Measurements from ENCODE around the gene TRIM2. TPM values are rescaled to one million over a fixed set of nuclear protein-coding genes. Genes with fewer than 3 reads are reported as not detected.

Gene TRIM2
- polyA plus RNA-seq, 3 donors, result 0.50 to 0.96 (median 0.76) TPM

DNA sequence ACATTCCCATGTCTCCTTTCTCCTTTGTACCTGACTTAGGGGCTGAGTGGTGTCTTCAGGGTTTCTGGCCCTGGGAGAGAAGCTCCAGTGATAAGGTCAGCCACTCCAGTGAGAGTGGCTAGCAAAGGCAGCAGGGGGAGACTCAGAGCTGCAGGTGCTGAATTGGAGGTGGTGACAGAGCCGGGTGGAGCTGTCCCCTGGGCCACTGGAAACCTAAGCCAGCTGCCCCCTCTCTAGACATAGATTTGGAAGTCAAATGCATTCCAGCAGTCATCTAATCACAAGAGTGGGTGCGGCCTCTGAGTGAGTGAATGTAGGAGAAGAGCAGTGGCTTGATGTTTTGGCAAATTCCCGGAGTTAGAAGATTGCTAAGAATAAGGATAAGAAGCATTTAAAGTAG, 28.5 kb downstream of the TRIM2 start:
- H3K9me3 Mint-ChIP-seq, result peaks cover 0 to 2% (median 0%) of the 10 kb centered on the region in 7 donors
- H3K4me2 ChIP-seq (replicated peaks; ENCODE audit: extremely low read depth, low read length, poor library complexity, severe bottlenecking), result no peak overlapping the region

DNA sequence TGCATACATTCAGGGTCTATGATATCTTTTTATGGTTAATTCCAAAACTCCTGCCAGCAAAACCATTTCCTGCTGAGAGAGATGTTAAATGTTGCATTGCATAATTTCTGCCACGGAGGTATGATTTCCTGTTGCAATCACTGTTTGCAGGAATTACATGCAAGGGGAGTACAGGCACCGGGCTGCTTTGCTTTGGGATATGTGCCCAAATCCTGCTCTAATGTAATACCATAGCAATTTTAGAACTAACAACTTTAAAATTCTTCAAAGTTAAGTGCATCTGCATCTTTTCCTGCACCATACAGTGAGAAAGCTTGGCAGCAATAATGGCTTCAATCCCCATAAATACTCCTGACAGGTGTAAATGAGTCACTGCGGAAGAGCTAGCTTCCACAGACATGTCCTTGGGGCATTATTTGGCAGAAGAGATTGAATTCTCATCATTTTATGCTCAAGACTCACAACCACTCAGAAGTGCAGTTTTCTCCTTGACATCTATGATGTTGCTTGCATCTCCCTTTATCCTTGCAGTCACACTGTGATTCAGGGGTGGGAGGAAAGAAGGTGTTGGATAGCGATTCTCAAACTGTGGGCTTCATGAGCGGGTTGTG, 29.6 kb downstream of the TRIM2 start:
- H3K36me3 Mint-ChIP-seq, result no peaks in the 10 kb centered on the region
- DNase-seq, result no peak
- Histone ChIP-seq H3K4me1 (ENCODE audit: control insufficient read depth in 1 of 2, insufficient read depth in 2 of 2, low read length in 2 of 2) (peaks cover 6 to 10% of the 10 kb centered on the region in 2 donors), H2AFZ (ENCODE audit: insufficient read depth, low read depth, low read length, poor library complexity, severe bottlenecking) (no peak overlapping the region), H3K79me2 (ENCODE audit: insufficient read depth, low read length) (no peaks in the 10 kb centered on the region), H3K9ac (ENCODE audit: insufficient read depth, low read length, poor library complexity, severe bottlenecking) (no peak overlapping the region), H3K4me2 (replicated peaks; ENCODE audit: extremely low read depth, low read length, poor library complexity, severe bottlenecking) (no peak overlapping the region), H3K4me3 (replicated peaks in 1 of 3; ENCODE audit: low read depth in 2 of 3, low read length in 3 of 3) (no peak overlapping the region), H3K36me3 (replicated peaks in 1 of 2; ENCODE audit: control insufficient read depth in 1 of 2, insufficient read depth in 2 of 2, low read length in 2 of 2) (no peaks in the 10 kb centered on the region), H4K20me1 (ENCODE audit: insufficient read depth, low read length) (no peaks in the 10 kb centered on the region), H3K27ac (ENCODE audit: low read depth in 1 of 2, low read length in 2 of 2) (no peak overlapping the region), H3K27me3 (ENCODE audit: control insufficient read depth in 2 of 2, insufficient read depth in 2 of 2, low read length in 2 of 2) (no peaks in the 10 kb centered on the region), H3K9me3 (replicated peaks in 1 of 2; ENCODE audit: control insufficient read depth in 1 of 2, insufficient read depth in 1 of 2, low read length in 2 of 2) (no peaks in the 10 kb centered on the region)
- TF ChIP-seq, protein P1, sequence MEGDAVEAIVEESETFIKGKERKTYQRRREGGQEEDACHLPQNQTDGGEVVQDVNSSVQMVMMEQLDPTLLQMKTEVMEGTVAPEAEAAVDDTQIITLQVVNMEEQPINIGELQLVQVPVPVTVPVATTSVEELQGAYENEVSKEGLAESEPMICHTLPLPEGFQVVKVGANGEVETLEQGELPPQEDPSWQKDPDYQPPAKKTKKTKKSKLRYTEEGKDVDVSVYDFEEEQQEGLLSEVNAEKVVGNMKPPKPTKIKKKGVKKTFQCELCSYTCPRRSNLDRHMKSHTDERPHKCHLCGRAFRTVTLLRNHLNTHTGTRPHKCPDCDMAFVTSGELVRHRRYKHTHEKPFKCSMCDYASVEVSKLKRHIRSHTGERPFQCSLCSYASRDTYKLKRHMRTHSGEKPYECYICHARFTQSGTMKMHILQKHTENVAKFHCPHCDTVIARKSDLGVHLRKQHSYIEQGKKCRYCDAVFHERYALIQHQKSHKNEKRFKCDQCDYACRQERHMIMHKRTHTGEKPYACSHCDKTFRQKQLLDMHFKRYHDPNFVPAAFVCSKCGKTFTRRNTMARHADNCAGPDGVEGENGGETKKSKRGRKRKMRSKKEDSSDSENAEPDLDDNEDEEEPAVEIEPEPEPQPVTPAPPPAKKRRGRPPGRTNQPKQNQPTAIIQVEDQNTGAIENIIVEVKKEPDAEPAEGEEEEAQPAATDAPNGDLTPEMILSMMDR (IDR thresholded peaks at IDR 0.05), result no peak
- H3K27ac Mint-ChIP-seq, result peak overlapping the region in 1 of 7 donors; percentile 51
- no peak overlapping the region for H3K4me3 Mint-ChIP-seq
- no peaks in the 10 kb centered on the region for H3K9me3 Mint-ChIP-seq
- H3K27me3 Mint-ChIP-seq (ENCODE audit: low read depth in 3 of 3), result peaks cover 8 to 11% (median 10%) of the 10 kb centered on the region in 3 donors
- WGBS (ENCODE audit: insufficient coverage), result 63% methylated on average over 3 of the region's 5 CpGs
- peaks cover 11% of the 10 kb centered on the region for H3K4me1 Mint-ChIP-seq
- intact Hi-C loops (cut with micrococcal nuclease), result no loop called here

More for the DNA sequence above, 28.5 kb downstream of the TRIM2 start:
- intact Hi-C loops (cut with micrococcal nuclease), result no loop called here
- Mint-ChIP-seq H3K4me1 (peaks cover 13% of the 10 kb centered on the region), H3K4me3 (no peak overlapping the region), H3K27me3 (ENCODE audit: low read depth in 3 of 3) (peaks cover 8 to 10% (median 8%) of the 10 kb centered on the region in 3 donors), H3K36me3 (no peaks in the 10 kb centered on the region), H3K27ac (peak overlapping the region in 1 of 7 donors; percentile 35)
- H3K9me3 ChIP-seq (replicated peaks in 1 of 2; ENCODE audit: control insufficient read depth in 1 of 2, insufficient read depth in 1 of 2, low read length in 2 of 2), result no peaks in the 10 kb centered on the region
- H4K20me1 ChIP-seq (ENCODE audit: insufficient read depth, low read length), result no peaks in the 10 kb centered on the region
- no peak overlapping the region for H3K4me3 ChIP-seq (replicated peaks in 1 of 3; ENCODE audit: low read depth in 2 of 3, low read length in 3 of 3)
- no peaks in the 10 kb centered on the region for H3K27me3 ChIP-seq (ENCODE audit: control insufficient read depth in 2 of 2, insufficient read depth in 2 of 2, low read length in 2 of 2)
- no peaks in the 10 kb centered on the region for H3K36me3 ChIP-seq (replicated peaks in 1 of 2; ENCODE audit: control insufficient read depth in 1 of 2, insufficient read depth in 2 of 2, low read length in 2 of 2)
- H2AFZ ChIP-seq (ENCODE audit: insufficient read depth, low read depth, low read length, poor library complexity, severe bottlenecking), result no peak overlapping the region
- no peak for DNase-seq
- H3K4me1 ChIP-seq (ENCODE audit: control insufficient read depth in 1 of 2, insufficient read depth in 2 of 2, low read length in 2 of 2), result peaks cover 6 to 10% of the 10 kb centered on the region in 2 donors
- H3K79me2 ChIP-seq (ENCODE audit: insufficient read depth, low read length), result no peaks in the 10 kb centered on the region
- WGBS (ENCODE audit: insufficient coverage), result 96% methylated on average over 3 of the region's 3 CpGs
- no peak overlapping the region for H3K27ac ChIP-seq (ENCODE audit: low read depth in 1 of 2, low read length in 2 of 2)
- H3K9ac ChIP-seq (ENCODE audit: insufficient read depth, low read length, poor library complexity, severe bottlenecking), result no peak overlapping the region
- TF ChIP-seq, protein P1 (IDR thresholded peaks at IDR 0.05), result no peak

Measured in CD14-positive monocyte (primary cell).